Caco-2 (cell line): ENCODE data around the gene ACTC1. TPM values are rescaled to one million over a fixed set of nuclear protein-coding genes. Genes with fewer than 3 reads are reported as not detected.

Experiments
- BruUV-seq: library from RNA; stranded (reverse); fragments of 400-500 nt; replicated peaks from 2 replicates; lab custom pipeline; 2021; lab: Mats Ljungman, UMichigan
- CTCF ChIA-PET: fragments of 300-600 bp; sonication (Branson Sonifier 250); formaldehyde crosslinking; loops from one replicate; lab custom pipeline; 2022; ENCODE audit warnings: antibody characterized with exemption; lab: Charles Lee
- POLR2A ChIA-PET: fragments of 300-600 bp; sonication (Branson Sonifier 250); formaldehyde crosslinking; loops from one replicate; lab custom pipeline; 2022; ENCODE audit warnings: antibody characterized with exemption; lab: Charles Lee
- DNase-seq, 2 experiments: peaks; one replicate each; pipeline versions ENCODE4 v3.0.0 to v3.0.0-alpha.2; 2020 to 2022
- H3K27me3 ChIP-seq: replicated peaks from 2 replicates; pipeline ENCODE4 v1.6.0; 2011; ENCODE audit warnings: low read length; ENCODE audit not compliant: control insufficient read depth, insufficient read depth
- H3K36me3 ChIP-seq: 2 replicates; pipeline ENCODE4 v1.5.1; 2011; ENCODE audit warnings: low read length; ENCODE audit not compliant: control insufficient read depth, insufficient read depth
- H3K4me1 ChIP-seq: fragments of 250-450 bp; sonication (Bioruptor Pico); 2 replicates; pipeline ENCODE4 v1.5.1; 2020; ENCODE audit warnings: mild to moderate bottlenecking
- H3K4me3 ChIP-seq: 2 replicates; pipeline ENCODE4 v1.5.1; 2011; ENCODE audit warnings: low read depth, mild to moderate bottlenecking, control low read depth, low read length
- H3K9me3 ChIP-seq: fragments of 250-450 bp; sonication (Bioruptor Pico); 2 replicates; pipeline ENCODE4 v1.5.1; 2020; ENCODE audit warnings: mild to moderate bottlenecking, moderate library complexity
- H3K27ac Mint-ChIP-seq: one replicate; pipeline ENCODE4 v1.8.0; 2022; ENCODE audit warnings: mixed read lengths; ENCODE audit not compliant: unreplicated experiment
- H3K27me3 Mint-ChIP-seq: one replicate; pipeline ENCODE4 v1.8.0; 2022; ENCODE audit warnings: mixed read lengths; ENCODE audit not compliant: insufficient read depth, unreplicated experiment
- H3K36me3 Mint-ChIP-seq: one replicate; pipeline ENCODE4 v1.8.0; 2022; ENCODE audit warnings: mild to moderate bottlenecking, mixed read lengths; ENCODE audit not compliant: insufficient read depth, unreplicated experiment
- H3K4me1 Mint-ChIP-seq: one replicate; pipeline ENCODE4 v1.8.0; 2022; ENCODE audit warnings: low read depth, mixed read lengths; ENCODE audit not compliant: unreplicated experiment
- H3K4me3 Mint-ChIP-seq: one replicate; pipeline ENCODE4 v1.8.0; 2022; ENCODE audit warnings: mild to moderate bottlenecking, moderate library complexity, mixed read lengths; ENCODE audit not compliant: unreplicated experiment
- H3K9me3 Mint-ChIP-seq: one replicate; pipeline ENCODE4 v1.8.0; 2022; ENCODE audit warnings: mixed read lengths; ENCODE audit not compliant: unreplicated experiment
- intact Hi-C: fragments of 100-400 bp; cut with micrococcal nuclease; formaldehyde crosslinking; loops from one replicate; pipeline ENCODE4 v1.10.0; 2022; ENCODE audit not compliant: unreplicated experiment
- total RNA-seq: library from RNA; stranded (reverse); gene quantifications from 2 replicates; pipeline ENCODE4 v1.2.3, GENCODE V29; 2022
- TF ChIP-seq, protein P1 (sequence below), 2 experiments: fragments of 200-600 bp in 1 of 2; IDR thresholded peaks; 1 replicate in 1 of 2; 2 replicates in 1 of 2; pipeline versions ENCODE4 v1.5.1 to v1.8.0; 2011 to 2022; ENCODE audit warnings: antibody characterized with exemption in 1 of 2, control low read depth in 1 of 2, inconsistent platforms in 1 of 2, low read depth in 1 of 2, low read length in 1 of 2, mild to moderate bottlenecking in 1 of 2, moderate library complexity in 1 of 2; ENCODE audit not compliant: insufficient read depth in 1 of 2, severe bottlenecking in 1 of 2, unreplicated experiment in 1 of 2

ACTC1 gene
- total RNA-seq, 1 experiment from 2014 or later: not detected

DNA sequence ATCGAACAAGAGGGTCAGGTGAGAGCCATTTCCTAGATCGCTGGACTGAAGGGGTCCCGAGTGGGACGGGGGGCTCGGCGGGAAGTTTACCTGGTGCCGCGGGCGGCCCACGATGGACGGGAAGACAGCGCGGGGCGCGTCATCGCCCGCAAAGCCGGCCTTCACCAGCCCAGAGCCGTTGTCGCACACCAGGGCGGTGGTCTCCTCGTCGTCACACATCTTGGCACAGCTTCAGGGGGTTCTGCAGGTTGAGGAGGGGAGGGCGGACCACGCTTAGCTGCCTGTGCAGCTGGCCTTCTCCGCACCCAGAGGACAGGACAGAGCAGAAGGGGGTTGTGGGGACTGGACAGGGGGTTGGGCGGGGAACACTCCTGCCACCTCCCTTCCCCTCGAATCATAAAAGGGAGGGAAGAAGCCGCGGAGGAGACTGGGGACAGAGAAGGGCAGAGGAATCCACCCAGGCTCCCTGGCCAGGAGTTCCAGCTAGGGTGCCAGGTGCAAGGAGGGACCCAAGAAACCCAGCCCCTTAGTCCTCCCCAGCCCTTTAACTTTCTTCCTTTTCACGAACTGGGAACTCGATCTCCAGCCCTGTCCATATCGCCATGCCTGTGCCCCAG is 651 bp downstream of the ACTC1 start:
- Mint-ChIP-seq H3K4me1 (no peaks in the 10 kb centered on the region), H3K4me3 (no peak overlapping the region), H3K27me3 (peaks cover 25% of the 10 kb centered on the region), H3K27ac (no peak overlapping the region), H3K9me3 (no peaks in the 10 kb centered on the region), H3K36me3 (no peaks in the 10 kb centered on the region)
- H3K36me3 ChIP-seq: no peaks in the 10 kb centered on the region
- TF ChIP-seq, protein P1, sequence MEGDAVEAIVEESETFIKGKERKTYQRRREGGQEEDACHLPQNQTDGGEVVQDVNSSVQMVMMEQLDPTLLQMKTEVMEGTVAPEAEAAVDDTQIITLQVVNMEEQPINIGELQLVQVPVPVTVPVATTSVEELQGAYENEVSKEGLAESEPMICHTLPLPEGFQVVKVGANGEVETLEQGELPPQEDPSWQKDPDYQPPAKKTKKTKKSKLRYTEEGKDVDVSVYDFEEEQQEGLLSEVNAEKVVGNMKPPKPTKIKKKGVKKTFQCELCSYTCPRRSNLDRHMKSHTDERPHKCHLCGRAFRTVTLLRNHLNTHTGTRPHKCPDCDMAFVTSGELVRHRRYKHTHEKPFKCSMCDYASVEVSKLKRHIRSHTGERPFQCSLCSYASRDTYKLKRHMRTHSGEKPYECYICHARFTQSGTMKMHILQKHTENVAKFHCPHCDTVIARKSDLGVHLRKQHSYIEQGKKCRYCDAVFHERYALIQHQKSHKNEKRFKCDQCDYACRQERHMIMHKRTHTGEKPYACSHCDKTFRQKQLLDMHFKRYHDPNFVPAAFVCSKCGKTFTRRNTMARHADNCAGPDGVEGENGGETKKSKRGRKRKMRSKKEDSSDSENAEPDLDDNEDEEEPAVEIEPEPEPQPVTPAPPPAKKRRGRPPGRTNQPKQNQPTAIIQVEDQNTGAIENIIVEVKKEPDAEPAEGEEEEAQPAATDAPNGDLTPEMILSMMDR (IDR thresholded peaks at IDR 0.05; ENCODE audit: insufficient read depth in 1 of 2, low read depth in 1 of 2, low read length in 1 of 2, severe bottlenecking in 1 of 2, unreplicated experiment in 1 of 2): no peak
- H3K4me1 ChIP-seq: no peaks in the 10 kb centered on the region
- no peak overlapping the region for H3K4me3 ChIP-seq
- no peaks in the 10 kb centered on the region for H3K9me3 ChIP-seq
- BruUV-seq: no TSS peak
- POLR2A ChIA-PET: no interaction called here
- CTCF ChIA-PET: no interaction called here
- DNase-seq: no peak
- no peaks in the 10 kb centered on the region; the same call in 1 of the 2 replicates for H3K27me3 ChIP-seq
- intact Hi-C loops: loop anchor here (1.0 kb wide), 1 partner anchor 17 kb away; no protein-coding TSS in a partner anchor

DNA sequence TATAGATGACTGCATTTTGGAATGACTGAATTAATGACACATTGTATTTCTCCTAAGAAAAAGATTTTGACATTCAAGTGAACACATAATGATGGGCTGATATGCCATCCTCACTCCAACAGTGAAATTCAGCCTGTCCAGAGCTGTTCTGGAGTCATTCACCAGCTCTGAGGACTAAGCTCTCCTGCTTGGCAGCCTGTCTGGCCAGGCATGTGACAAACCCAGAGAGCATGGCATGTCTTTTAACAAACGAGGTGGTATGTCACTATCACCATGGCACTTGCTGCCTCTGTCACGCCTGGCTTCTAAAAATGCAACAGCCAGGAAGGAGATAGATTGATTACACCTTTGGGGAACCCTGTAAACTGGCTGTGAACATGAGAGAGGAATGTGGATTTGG is 1.4 kb downstream of the ACTC1 start:
- no peaks in the 10 kb centered on the region for H3K4me1 Mint-ChIP-seq
- CTCF ChIA-PET: no interaction called here
- intact Hi-C loops: no loop called here
- no peaks in the 10 kb centered on the region for H3K9me3 Mint-ChIP-seq
- H3K4me3 ChIP-seq: no peak overlapping the region
- peaks cover 29% of the 10 kb centered on the region for H3K27me3 Mint-ChIP-seq
- H3K27ac Mint-ChIP-seq: no peak overlapping the region
- H3K4me3 Mint-ChIP-seq: no peak overlapping the region
- H3K36me3 ChIP-seq: no peaks in the 10 kb centered on the region
- H3K9me3 ChIP-seq: no peaks in the 10 kb centered on the region
- no peaks in the 10 kb centered on the region for H3K36me3 Mint-ChIP-seq
- no TSS peak for BruUV-seq
- POLR2A ChIA-PET: no interaction called here
- no peaks in the 10 kb centered on the region; the same call in 1 of the 2 replicates for H3K27me3 ChIP-seq
- TF ChIP-seq, protein P1 (IDR thresholded peaks at IDR 0.05; ENCODE audit: insufficient read depth in 1 of 2, low read depth in 1 of 2, low read length in 1 of 2, severe bottlenecking in 1 of 2, unreplicated experiment in 1 of 2): no peak
- no peaks in the 10 kb centered on the region for H3K4me1 ChIP-seq
- DNase-seq: no peak

DNA sequence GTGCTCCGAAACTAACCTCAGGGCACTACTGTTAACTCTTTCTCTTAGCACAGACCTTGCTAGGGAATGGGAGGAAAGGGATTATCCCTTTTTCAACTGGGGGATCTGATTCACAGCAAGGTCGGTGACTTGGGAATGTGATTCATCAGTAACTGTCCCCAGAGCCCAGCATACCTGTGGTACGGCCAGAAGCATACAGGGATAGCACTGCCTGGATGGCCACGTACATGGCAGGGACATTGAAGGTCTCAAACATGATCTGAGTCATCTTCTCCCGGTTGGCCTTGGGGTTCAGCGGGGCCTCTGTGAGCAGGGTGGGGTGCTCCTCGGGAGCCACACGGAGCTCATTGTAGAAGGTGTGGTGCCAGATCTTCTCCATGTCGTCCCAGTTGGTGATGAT is 2.3 kb downstream of the ACTC1 start:
- Histone ChIP-seq H3K27me3 (no peaks in the 10 kb centered on the region; the same call in 1 of the 2 replicates), H3K4me1 (no peaks in the 10 kb centered on the region), H3K36me3 (no peaks in the 10 kb centered on the region), H3K4me3 (no peak overlapping the region), H3K9me3 (no peaks in the 10 kb centered on the region)
- no TSS peak for BruUV-seq
- peaks cover 29% of the 10 kb centered on the region for H3K27me3 Mint-ChIP-seq
- no peaks in the 10 kb centered on the region for H3K9me3 Mint-ChIP-seq
- intact Hi-C loops: no loop called here
- TF ChIP-seq, protein P1 (IDR thresholded peaks at IDR 0.05; ENCODE audit: insufficient read depth in 1 of 2, low read depth in 1 of 2, low read length in 1 of 2, severe bottlenecking in 1 of 2, unreplicated experiment in 1 of 2): no peak
- H3K27ac Mint-ChIP-seq: no peak overlapping the region
- H3K4me3 Mint-ChIP-seq: no peak overlapping the region
- POLR2A ChIA-PET: no interaction called here
- H3K36me3 Mint-ChIP-seq: no peaks in the 10 kb centered on the region
- CTCF ChIA-PET: no interaction called here
- no peak for DNase-seq
- H3K4me1 Mint-ChIP-seq: no peaks in the 10 kb centered on the region
